ENCODE data around the gene MRPL4. TPM values are rescaled to one million over a fixed set of nuclear protein-coding genes. Genes with fewer than 3 reads are reported as not detected.

Gene MRPL4
- total RNA-seq, 3 donors from 2014 or later (not counting 1 experiment from before 2014, with no cell fraction given) = 34.5 to 41.6 (median 40.2) TPM

GRCh38 chr19:10206226-10206885 lies 45.7 kb upstream of the MRPL4 start:
- Histone ChIP-seq H3K27ac (ENCODE audit: low read length) (no peak overlapping the region), H3K4me1 (ENCODE audit: control insufficient read depth, insufficient read depth, low read length) (no peaks in the 10 kb centered on the region), H3K4me3 (ENCODE audit: low read length) (no peak overlapping the region), H3K36me3 (ENCODE audit: control insufficient read depth, insufficient read depth, low read length) (no peaks in the 10 kb centered on the region), H3K27me3 (ENCODE audit: control insufficient read depth, insufficient read depth, low read length) (no peaks in the 10 kb centered on the region), H3K9me3 (ENCODE audit: control insufficient read depth, insufficient read depth, low read length) (peaks cover 3% of the 10 kb centered on the region)
- DNase-seq (no peak), ATAC-seq (no peak)
- H3K4me1 Mint-ChIP-seq = no peaks in the 10 kb centered on the region
- H3K4me3 Mint-ChIP-seq = no peak overlapping the region
- intact Hi-C loops (cut with micrococcal nuclease) = no loop called here
- no peaks in the 10 kb centered on the region for H3K36me3 Mint-ChIP-seq
- TF ChIP-seq, protein P1, sequence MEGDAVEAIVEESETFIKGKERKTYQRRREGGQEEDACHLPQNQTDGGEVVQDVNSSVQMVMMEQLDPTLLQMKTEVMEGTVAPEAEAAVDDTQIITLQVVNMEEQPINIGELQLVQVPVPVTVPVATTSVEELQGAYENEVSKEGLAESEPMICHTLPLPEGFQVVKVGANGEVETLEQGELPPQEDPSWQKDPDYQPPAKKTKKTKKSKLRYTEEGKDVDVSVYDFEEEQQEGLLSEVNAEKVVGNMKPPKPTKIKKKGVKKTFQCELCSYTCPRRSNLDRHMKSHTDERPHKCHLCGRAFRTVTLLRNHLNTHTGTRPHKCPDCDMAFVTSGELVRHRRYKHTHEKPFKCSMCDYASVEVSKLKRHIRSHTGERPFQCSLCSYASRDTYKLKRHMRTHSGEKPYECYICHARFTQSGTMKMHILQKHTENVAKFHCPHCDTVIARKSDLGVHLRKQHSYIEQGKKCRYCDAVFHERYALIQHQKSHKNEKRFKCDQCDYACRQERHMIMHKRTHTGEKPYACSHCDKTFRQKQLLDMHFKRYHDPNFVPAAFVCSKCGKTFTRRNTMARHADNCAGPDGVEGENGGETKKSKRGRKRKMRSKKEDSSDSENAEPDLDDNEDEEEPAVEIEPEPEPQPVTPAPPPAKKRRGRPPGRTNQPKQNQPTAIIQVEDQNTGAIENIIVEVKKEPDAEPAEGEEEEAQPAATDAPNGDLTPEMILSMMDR (IDR thresholded peaks at IDR 0.05) = no peak
- H3K27me3 Mint-ChIP-seq (ENCODE audit: low read depth in 2 of 2) = no peaks in the 10 kb centered on the region
- 88% methylated on average over 10 of the region's 10 CpGs for WGBS (ENCODE audit: insufficient coverage)
- H3K27ac Mint-ChIP-seq = no peak overlapping the region
- no peaks in the 10 kb centered on the region for H3K9me3 Mint-ChIP-seq

DNA sequence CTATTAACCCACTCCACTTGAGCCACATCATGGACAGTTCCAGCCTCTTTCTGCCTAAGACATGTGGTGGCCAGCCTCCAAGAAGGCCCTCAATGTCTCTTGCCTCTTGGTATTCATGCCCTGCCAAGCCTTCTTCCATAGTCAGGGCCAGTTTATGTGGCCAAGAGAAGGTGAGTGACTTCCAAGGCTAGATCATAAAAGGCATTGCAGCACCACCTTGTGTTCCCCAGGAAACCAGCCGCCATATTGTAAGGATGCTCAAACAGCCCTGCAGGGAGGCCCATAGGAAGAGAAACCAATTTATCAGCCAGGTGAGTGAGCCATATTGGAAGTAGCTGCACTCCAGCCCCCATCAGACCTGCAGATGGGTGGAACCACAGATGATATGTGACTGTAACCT lies 45.0 kb upstream of the MRPL4 start:
- no peaks in the 10 kb centered on the region for H3K4me1 ChIP-seq (ENCODE audit: control insufficient read depth, insufficient read depth, low read length)
- Mint-ChIP-seq H3K9me3 (no peaks in the 10 kb centered on the region), H3K36me3 (no peaks in the 10 kb centered on the region), H3K4me1 (no peaks in the 10 kb centered on the region), H3K27ac (no peak overlapping the region), H3K27me3 (ENCODE audit: low read depth in 2 of 2) (no peaks in the 10 kb centered on the region), H3K4me3 (no peak overlapping the region)
- H3K4me3 ChIP-seq (ENCODE audit: low read length) = no peak overlapping the region
- no peaks in the 10 kb centered on the region for H3K27me3 ChIP-seq (ENCODE audit: control insufficient read depth, insufficient read depth, low read length)
- H3K9me3 ChIP-seq (ENCODE audit: control insufficient read depth, insufficient read depth, low read length) = peaks cover 3% of the 10 kb centered on the region
- TF ChIP-seq, protein P1 (IDR thresholded peaks at IDR 0.05) = no peak
- ATAC-seq (no peak), DNase-seq (no peak)
- WGBS (ENCODE audit: insufficient coverage) = 100% methylated on average over 1 of the region's 1 CpG
- intact Hi-C loops (cut with micrococcal nuclease) = no loop called here
- H3K36me3 ChIP-seq (ENCODE audit: control insufficient read depth, insufficient read depth, low read length) = no peaks in the 10 kb centered on the region
- no peak overlapping the region for H3K27ac ChIP-seq (ENCODE audit: low read length)

GRCh38 chr19:10209315-10209714 lies 42.7 kb upstream of the MRPL4 start:
- H3K36me3 ChIP-seq (ENCODE audit: control insufficient read depth, insufficient read depth, low read length) = no peaks in the 10 kb centered on the region
- H3K4me3 ChIP-seq (ENCODE audit: low read length) = no peak overlapping the region
- TF ChIP-seq, protein P1 (IDR thresholded peaks at IDR 0.05) = no peak
- no peaks in the 10 kb centered on the region for H3K4me1 ChIP-seq (ENCODE audit: control insufficient read depth, insufficient read depth, low read length)
- peaks cover 3% of the 10 kb centered on the region for H3K9me3 ChIP-seq (ENCODE audit: control insufficient read depth, insufficient read depth, low read length)
- no peak overlapping the region for H3K27ac Mint-ChIP-seq
- no peaks in the 10 kb centered on the region for H3K4me1 Mint-ChIP-seq
- no peaks in the 10 kb centered on the region for H3K36me3 Mint-ChIP-seq
- no peak for ATAC-seq
- H3K27me3 Mint-ChIP-seq (ENCODE audit: low read depth in 2 of 2) = no peaks in the 10 kb centered on the region
- H3K27me3 ChIP-seq (ENCODE audit: control insufficient read depth, insufficient read depth, low read length) = no peaks in the 10 kb centered on the region
- H3K27ac ChIP-seq (ENCODE audit: low read length) = no peak overlapping the region
- no peak overlapping the region for H3K4me3 Mint-ChIP-seq
- intact Hi-C loops (cut with micrococcal nuclease) = no loop called here
- H3K9me3 Mint-ChIP-seq = no peaks in the 10 kb centered on the region
- no peak for DNase-seq
- 65% methylated on average over 4 of the region's 4 CpGs for WGBS (ENCODE audit: insufficient coverage)

DNA sequence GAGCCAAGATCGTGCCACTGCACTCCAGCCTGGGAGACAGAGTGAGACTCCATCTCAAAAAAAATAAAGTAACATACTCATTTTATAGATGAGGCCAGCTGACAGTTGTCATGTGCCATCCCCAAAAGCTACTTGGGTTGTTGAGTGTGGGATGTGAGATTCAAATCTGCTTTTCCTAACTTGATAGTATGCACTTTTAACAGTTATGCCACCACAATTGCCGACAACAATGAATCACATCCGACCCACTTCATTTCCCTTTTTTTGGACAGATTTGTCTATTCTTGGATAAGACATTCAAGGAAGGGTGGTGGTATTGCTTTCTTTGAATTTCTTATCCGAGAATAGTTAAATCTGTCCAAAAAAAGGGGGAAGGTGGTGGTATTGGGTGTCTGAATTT lies 41.0 kb upstream of the MRPL4 start:
- Histone ChIP-seq H3K27me3 (ENCODE audit: control insufficient read depth, insufficient read depth, low read length) (no peaks in the 10 kb centered on the region), H3K9me3 (ENCODE audit: control insufficient read depth, insufficient read depth, low read length) (peaks cover 3% of the 10 kb centered on the region), H3K27ac (ENCODE audit: low read length) (no peak overlapping the region), H3K36me3 (ENCODE audit: control insufficient read depth, insufficient read depth, low read length) (no peaks in the 10 kb centered on the region), H3K4me3 (ENCODE audit: low read length) (no peak overlapping the region), H3K4me1 (ENCODE audit: control insufficient read depth, insufficient read depth, low read length) (no peaks in the 10 kb centered on the region)
- 83% methylated on average over 3 of the region's 4 CpGs for WGBS (ENCODE audit: insufficient coverage)
- Mint-ChIP-seq H3K4me1 (no peaks in the 10 kb centered on the region), H3K36me3 (no peaks in the 10 kb centered on the region), H3K9me3 (no peaks in the 10 kb centered on the region), H3K27ac (no peak overlapping the region), H3K4me3 (no peak overlapping the region), H3K27me3 (ENCODE audit: low read depth in 2 of 2) (no peaks in the 10 kb centered on the region)
- DNase-seq (no peak), ATAC-seq (no peak)
- intact Hi-C loops (cut with micrococcal nuclease) = no loop called here
- TF ChIP-seq, protein P1 (IDR thresholded peaks at IDR 0.05) = no peak
